Activated CD4-positive, CD25-positive, alpha-beta regulatory T cell treated with anti-CD3 and anti-CD28 coated beads, Interleukin-2, amount 50 U/mL, for 16 hours (primary cell): ENCODE data around the gene USP9X.
"Not testable (repeated sequence)": the region's sequence is repeated elsewhere in the genome, so short reads cannot be mapped to it uniquely, and the experiment has no call there.

Experiments
- DNase-seq: peaks from one replicate; pipeline ENCODE4 v3.0.0-alpha.2; 2020; ENCODE audit warnings: low read depth, low spot score

The USP9X gene, protein sequence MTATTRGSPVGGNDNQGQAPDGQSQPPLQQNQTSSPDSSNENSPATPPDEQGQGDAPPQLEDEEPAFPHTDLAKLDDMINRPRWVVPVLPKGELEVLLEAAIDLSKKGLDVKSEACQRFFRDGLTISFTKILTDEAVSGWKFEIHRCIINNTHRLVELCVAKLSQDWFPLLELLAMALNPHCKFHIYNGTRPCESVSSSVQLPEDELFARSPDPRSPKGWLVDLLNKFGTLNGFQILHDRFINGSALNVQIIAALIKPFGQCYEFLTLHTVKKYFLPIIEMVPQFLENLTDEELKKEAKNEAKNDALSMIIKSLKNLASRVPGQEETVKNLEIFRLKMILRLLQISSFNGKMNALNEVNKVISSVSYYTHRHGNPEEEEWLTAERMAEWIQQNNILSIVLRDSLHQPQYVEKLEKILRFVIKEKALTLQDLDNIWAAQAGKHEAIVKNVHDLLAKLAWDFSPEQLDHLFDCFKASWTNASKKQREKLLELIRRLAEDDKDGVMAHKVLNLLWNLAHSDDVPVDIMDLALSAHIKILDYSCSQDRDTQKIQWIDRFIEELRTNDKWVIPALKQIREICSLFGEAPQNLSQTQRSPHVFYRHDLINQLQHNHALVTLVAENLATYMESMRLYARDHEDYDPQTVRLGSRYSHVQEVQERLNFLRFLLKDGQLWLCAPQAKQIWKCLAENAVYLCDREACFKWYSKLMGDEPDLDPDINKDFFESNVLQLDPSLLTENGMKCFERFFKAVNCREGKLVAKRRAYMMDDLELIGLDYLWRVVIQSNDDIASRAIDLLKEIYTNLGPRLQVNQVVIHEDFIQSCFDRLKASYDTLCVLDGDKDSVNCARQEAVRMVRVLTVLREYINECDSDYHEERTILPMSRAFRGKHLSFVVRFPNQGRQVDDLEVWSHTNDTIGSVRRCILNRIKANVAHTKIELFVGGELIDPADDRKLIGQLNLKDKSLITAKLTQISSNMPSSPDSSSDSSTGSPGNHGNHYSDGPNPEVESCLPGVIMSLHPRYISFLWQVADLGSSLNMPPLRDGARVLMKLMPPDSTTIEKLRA (N-terminal part only)

GRCh38 chrX:41084893-41085511 is at the start of gene USP9X:
Gene USP9X, plus strand, starts transcription at chrX:41085445. Its CDS starts 38,184 bp downstream, at chrX:41123629.
- peak; percentile 71 for DNase-seq

GRCh38 chrX:41035582-41035981 is 49.7 kb upstream of the USP9X start:
- no peak for DNase-seq

GRCh38 chrX:41036668-41037326 is 48.4 kb upstream of the USP9X start:
- DNase-seq: no peak

GRCh38 chrX:41043196-41043595 is 42.0 kb upstream of the USP9X start:
- DNase-seq: no peak

DNA sequence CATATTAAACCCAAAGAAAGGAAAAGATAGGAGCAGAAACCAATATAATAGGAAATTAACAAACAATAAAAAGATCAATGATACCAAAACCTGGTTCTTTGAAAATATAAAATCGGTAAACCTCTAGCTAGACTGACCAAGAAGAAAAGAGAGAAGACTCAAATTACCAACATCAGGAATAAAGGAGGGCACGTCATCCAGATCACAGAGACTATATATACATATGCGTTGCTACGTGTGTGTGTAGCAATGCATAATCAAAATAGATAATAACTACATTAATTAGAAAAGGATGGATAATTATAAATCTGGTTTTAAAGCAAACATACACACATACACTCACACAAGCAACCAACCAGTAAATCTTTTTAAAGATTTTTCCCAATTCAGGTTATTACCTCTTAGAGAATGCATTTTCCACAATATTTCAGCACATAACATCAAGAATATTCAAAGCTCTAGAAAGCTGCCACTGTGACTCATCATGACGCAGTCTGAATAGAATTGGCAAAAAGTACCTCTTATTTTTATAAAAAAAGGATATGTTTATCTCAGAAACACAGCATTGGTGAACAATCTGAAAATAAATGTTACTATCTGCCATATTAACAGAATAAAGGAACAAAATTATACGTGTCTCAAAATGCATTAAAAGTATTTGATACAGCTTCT is 41.4 kb upstream of the USP9X start:
- no peak for DNase-seq

DNA sequence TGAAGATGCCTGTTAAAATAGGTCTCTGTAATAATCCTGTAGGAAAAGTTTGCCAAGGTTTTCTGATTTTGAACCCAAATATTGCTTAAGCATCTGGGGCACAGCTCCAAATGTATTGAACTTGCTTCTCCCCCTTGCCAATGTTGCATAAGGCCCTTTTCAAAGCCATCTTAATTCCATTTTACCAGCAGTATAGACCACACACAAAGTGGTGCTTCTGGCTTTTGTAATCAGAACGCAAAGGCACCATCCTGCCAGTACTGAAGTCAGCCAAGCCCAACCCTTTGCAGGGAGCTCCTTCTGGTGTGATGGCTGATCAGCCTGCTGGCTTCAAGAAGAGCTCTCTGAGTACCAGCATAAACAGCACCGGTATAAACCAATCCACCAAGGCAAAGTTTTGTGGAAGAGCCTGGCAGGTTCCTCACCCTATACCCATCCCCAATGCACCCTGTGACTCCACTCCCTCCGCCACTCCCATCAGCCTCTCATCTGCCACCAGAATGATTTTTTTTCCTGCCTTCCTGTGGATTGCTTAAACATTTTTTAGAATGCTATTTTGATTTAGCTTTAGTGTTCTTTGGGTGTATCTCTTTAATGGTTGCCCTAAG is 39.2 kb upstream of the USP9X start:
- no peak for DNase-seq

- DNase-seq: no peak
Measured at GRCh38 chrX:41047878-41048534, 37.2 kb upstream of the USP9X start.

- DNase-seq: no peak
Measured at GRCh38 chrX:41050359-41050758, 34.9 kb upstream of the USP9X start.

- no peak for DNase-seq
Measured at GRCh38 chrX:41051288-41051687, 34.0 kb upstream of the USP9X start.

GRCh38 chrX:41055740-41056139 is 29.5 kb upstream of the USP9X start:
- DNase-seq: no peak

- DNase-seq: not testable (repeated sequence)
Measured at GRCh38 chrX:41063276-41063675, 22.0 kb upstream of the USP9X start.

- DNase-seq: no peak
Measured at GRCh38 chrX:41064018-41064417, 21.2 kb upstream of the USP9X start.

DNA sequence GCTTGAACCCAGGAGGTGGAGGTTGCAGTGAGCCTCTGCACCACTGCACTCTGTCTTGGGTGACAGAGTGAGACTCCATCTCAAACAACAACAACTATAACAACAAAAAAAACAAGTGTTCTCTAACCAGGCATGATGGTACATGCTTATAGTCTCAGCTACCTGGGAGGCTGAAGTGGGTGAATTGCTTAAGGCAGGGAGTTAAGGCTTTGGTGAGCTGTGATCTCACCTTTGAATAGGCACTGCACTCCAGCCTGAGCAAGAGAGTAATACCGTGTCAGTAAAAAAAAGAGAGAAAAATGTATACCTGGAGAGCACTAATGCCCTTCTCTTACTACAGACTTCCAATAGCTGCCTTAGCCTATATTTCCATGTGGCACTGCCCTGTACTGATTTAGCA is 18.9 kb upstream of the USP9X start:
- no peak for DNase-seq

DNA sequence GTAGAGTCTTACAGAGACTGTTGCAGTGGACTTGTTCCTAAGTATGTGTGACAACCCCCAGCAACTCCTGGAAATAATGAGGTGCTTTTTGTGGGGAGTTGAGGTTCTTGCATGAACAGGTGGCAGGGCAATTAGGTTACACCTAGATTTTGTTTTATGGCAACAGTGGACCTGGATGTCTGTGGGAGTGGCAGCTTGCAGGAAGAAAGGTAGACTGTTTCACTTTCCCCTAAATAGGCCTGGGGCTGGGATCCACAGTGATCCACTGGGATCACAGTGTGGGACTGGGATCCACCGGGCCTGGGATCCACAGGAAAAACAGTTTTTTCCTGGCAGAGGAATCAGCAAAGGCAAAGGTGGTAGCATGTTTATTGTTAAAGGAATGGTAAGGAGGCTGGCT is 18.3 kb upstream of the USP9X start:
- no peak for DNase-seq

GRCh38 chrX:41067721-41068120 is 17.5 kb upstream of the USP9X start:
- DNase-seq: no peak

- DNase-seq: no peak
Measured at GRCh38 chrX:41076742-41077141, 8.5 kb upstream of the USP9X start.

DNA sequence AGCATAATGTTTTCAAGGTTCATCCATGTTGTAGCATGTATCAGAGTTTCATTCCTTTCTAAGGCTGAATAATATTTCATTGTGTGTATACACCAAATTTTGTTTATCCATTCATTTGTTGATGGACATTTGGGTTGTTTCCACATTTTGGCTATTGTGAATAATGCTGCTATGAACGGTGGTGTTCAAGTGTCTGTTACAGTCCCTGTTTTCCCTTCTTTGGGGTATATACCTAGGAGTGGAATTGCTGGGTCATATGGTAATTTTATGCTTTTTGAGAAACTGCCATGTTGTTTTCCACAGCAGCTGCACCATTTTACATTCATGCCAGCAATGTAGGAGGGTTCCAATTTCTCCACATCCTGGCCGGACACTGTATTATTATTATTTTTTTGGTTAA is 3.4 kb upstream of the USP9X start:
- DNase-seq: no peak

DNA sequence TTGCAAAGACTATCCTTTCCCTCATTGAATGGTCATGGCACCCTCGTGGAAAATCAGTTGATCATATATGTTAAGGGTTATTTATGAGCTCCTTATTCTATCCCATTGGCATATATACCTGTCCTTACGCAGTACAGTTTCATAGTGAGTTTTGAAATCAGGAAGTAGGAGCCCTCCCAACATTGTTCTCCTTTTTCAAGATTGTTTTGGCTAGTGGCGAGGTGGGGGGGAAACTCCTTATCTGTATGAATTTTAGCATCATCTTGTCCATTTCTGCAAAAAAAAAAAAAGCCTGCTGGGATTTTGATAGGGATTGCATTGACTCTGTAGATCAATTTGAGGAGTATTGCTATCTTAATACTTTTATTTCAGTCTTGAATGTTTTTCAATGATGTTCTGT is 2.5 kb upstream of the USP9X start:
- no peak for DNase-seq

DNA sequence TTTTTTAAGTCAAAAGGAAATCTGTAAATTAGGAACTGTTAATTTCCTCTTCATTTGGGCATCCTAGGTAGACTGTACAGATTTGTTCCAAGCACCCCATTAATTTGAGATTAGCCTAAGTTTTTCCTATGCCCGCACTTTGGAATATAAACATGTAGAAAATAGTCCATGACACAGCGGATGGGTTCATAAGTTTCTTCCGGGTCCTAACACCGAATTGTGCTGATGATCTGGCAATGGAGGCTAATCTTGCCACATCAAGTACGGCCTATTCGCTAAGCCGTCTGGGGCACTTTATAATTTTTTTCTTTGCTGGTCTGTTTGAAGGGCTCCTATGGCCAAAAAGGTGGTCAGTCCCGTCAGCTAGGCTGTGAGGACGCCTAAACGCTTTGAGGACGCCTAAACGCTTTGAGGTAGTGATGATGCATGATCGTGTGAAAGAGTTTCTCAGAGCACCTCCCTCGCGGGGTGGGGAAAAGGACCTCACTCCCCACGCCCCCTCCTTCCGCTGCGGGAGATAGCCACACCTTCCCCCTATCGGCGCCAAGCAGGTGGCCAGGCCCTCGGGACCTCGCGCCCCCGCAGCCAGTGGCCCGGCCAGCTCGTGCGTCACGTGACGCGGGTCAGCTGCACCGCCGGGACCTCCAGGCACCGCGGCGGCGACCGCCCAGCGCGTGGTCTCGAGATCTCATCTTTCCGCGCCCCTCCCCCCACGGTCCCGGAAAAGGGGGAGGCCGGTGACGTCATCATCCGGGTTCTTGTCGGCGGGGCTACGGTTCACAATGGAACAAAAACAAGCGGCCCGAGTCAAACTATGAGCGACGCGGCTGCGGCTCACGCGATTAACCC is 977 bp upstream of the USP9X start:
- peak; percentile 90 for DNase-seq
